Activated CD4-positive, CD25-positive, alpha-beta regulatory T cell treated with anti-CD3 and anti-CD28 coated beads, Interleukin-2, amount 50 U/mL, for 24 hours (primary cell): ENCODE results near the gene F5.

Experiments
- ATAC-seq, 2 donors: fragments of 150-1000 bp; cut with Tn5 transposase; one replicate each; pipeline ENCODE4 v1.10.0; 2021; ENCODE audit warnings: mild to moderate bottlenecking in 1 of 2, moderate library complexity in 1 of 2

Gene F5

DNA sequence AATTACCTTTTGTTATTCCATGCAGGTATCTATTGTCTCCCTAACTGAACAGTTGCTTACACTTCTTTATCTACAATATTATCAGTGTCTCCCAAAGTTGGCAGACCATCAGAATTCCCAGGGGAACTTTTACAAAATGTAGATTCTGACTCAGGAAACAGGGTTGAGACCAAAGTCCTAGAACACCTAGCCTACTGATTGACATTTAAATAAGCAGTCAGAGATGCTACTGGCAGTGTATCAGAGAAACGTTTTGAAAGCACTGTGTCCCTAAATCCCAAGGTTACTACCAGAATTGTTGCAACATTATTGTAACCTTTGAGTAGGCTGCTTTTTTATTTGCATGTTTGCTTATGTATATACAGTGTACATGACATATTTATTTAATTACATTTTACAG, 1.8 kb upstream of the F5 start:
- ATAC-seq = no peak

DNA sequence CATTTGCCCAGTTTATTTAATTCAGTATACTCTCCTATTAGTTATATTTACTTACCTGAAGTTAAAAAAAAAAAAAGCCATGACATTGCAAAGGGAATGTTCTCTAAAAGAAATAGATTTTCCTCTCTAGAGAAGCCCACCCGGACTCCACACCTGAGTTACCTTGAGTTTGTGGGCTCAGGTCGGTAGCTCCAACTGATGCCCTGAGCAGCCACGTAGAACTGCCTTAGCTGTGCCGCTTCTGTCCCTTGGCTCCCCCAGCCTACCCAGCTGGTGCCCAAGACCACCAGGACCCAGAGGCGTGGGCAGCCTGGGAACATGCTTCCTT, 250 bp downstream of the F5 start:
- ATAC-seq = peak; percentile 5 to 22

DNA sequence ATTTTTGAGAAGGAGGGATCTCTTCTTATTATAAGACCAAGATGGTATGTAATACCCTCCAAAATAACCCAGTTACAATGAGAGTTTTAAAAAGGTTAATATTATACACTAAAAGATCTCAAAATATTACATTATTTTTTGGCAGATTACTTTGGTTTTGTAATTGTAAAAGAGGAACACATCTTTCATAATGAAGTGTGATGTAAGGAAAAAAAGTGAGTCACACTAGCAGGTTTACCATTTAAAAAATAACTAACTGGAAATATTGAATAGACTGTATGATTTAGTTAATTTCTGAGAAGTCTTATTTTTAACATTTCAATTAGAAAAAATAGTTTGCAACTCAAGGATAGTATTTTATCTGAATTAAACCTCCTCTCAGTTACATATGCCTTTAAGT, 1.1 kb downstream of the F5 start:
- ATAC-seq = peak in 1 of 2 donors; percentile 14

DNA sequence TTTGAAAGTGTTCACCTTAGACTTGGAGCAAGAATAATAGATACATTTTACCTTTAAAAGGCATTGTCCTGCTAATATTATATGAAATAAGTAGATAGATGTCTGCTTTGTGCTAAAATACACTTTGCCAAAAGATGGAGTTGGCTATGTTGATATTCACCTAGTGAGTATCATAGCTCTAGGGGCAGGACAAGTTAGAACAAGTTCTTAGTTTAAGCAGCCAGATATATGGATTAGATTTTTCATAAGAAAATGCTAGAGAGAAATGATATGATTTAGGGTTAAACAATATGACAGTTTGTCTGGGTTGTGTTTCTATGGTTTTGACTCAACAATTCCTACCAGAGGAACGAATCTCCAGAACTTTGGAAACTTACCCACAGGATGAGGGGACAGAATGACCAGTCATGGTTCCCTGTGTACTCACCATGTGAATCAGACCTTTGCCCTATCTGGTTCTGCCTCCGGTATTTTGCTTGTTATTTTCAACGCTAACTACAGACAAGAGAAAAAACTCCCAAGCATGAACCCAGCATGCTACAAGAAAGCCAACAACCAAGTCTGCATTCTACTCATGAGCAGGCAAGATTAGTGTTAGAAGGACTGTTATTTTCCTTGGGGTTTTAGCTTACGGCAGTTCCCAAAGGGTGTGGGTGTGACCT, 1.7 kb downstream of the F5 start:
- ATAC-seq = peak; percentile 54 to 59

DNA sequence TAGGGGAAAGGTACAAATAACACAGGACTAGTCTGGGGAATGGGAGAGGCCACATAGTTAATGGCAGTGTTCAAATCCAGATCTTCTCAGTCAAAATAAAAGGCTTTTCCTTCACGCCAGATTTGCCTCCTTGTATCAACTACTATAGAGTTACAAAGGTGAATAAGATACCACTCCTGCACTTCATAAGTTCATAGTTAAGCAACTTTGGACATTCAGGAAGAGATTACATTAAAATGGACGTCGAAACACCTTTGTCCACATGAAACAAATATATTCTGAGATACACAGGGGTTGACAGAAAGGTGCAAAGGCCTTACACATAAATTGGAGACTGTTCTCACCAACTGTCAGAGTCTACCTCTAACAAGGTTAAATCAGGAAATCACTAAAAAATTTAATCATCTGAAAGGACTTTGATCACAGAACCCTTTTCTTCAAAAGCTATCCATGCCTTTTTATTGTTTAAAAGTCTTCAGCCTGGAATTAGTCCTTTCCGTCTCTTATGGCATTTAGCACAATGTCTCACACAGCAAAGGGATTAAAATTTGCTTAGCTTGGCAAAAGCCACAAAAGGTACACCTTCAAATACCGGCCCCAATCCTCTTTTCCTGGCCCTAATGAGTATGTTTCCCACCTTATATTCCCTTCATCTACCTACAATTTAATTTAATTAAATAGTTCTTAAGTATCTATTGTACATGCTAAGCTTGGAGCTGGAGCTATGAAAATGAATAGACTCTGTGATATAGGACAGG, 8.1 kb downstream of the F5 start:
- no peak for ATAC-seq

DNA sequence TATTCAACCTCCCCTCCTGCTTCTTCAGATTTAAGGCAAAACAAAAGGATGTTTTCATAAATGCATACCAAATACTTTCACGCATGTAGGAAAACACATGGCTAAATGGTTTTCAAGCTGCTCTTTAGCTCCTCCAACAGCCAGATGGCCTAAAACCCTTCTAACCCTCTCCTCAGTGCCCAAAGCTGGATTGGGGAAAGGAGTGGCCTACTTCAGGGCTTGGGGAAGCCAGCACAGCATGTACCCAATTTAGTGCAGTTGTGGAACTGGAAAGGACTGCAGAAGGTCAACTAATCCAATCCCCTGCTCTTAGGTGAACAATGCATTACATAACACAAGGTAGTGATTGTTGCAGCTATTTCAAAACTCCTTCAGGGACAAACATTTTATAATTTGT, 9.3 kb downstream of the F5 start:
- ATAC-seq = no peak

DNA sequence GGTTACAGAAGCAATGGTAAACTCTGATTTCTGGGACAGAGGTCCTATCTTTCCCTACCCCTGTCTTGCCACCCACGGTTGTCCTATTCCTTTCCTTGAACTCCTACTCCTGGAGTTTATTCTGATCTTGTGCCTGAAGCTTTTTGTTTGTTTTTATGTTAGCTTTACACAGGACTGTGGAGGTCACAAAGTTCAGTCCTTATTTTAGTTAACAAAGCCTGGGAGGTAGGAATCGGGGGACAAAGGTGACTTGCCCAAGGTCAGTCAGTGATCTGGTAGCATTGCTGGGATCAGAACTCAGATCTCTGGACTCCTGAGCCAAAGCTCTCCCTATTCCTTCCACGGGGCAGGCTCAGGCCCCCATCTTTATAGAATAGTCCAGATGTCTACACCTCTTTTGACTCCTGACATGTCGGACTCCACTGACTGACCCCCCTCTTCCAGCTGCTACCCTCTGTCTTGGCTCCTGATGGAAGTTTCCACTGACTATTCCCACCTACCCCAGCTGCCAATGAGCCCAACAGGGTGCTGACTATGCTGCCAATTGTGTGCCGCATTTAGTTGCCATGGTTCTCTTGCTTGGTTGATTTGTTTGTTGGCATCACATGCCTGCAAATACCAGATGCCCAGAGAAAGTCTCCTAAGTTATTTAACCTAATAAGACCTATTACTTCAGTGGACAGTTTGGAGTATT, 9.9 kb downstream of the F5 start:
- ATAC-seq = no peak

DNA sequence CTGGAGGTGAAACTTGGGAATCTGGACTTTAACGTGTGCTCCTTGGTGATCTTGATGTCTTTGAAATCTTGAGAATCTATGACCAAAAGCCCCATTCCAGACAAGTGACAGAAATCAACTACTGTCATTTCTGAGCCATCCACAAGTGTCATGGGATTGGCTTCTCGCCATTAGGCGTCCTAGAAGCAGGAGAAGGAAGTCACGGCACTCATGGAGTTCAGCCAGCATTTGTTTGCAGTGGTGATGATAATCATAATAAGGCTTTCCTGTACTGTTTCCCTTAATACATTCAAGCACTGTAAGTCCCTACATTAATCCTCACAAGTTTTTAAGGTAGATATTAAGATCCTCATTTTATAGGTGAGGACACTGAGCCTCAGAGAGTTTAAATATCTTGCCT, 11.9 kb downstream of the F5 start:
- no peak for ATAC-seq

DNA sequence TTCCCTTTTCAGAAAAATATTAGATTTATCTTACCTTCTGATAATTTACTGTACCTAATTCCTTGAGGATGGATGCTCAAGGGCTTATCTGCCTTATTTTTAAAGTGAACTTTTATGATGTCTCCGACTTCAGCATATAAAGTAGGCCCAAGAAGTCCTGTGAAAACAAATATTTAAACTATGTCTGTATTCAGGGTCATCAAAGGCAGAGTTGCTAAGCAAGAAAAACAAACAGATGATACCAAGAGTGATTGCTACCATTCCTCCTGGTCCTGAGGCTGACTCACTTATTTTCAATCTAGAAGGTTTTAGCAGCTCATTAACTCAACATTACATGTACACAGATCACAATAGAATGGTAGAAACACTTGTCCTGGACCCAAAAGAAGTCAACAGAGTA, 14.1 kb downstream of the F5 start:
- peak; percentile 56 to 81 for ATAC-seq

DNA sequence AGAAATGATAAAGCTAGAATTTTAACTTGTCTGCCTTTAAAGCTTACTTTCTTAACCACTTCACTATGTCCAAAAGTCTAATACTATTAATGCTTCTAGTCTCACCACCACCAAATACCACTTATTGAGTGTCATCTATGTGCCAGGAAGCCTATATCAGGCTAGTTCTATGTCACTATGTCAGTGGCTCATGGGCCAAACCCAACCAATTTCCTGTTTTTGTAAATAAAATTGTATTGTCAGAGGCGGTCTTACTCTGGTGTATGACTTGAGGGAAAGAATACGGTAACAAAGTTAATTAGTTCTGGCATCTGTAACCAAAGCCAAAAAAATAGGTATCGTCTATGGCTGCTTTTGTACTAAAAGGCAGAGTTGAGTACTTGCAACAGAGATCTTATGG, 14.8 kb downstream of the F5 start:
- peak in 1 of 2 donors; percentile 34 for ATAC-seq

DNA sequence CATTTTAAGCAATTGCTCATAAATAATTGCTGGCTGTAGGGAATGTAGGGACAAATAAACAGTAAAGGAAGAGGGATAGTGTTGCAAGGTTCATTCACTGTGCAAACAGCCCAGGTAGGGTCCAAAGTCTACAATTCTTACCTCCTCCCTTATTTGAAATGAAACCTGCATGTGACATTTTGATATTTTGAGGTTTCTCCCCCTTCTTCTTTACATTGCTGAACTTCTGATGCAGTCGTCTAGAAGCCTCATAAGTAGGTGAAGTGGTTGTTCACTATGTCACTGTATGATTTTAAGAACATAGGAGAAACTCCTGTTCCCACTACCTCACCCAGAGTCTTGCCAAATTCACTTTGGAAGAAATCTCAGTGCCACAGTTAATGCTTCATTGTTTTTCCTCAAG, 16.1 kb downstream of the F5 start:
- ATAC-seq = no peak

DNA sequence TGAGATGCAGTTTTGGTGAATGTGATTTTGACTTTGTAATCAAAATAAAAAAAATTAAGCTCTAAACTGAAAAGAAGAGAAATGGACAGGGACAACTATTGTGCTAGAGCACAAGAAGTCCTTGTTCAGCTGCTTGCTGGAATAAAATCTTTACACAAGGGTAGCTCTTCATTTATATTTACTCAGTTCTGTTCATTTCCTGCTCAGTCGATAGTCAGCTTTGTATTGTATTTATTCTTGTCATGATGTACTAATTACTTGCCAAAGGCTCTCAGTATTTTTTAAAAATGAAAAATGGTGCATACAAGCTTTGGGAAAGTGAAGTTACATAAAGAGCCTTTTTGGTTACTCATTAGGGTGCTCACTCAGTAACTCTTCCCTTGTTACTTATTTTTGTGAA, 17.8 kb downstream of the F5 start:
- no peak for ATAC-seq

DNA sequence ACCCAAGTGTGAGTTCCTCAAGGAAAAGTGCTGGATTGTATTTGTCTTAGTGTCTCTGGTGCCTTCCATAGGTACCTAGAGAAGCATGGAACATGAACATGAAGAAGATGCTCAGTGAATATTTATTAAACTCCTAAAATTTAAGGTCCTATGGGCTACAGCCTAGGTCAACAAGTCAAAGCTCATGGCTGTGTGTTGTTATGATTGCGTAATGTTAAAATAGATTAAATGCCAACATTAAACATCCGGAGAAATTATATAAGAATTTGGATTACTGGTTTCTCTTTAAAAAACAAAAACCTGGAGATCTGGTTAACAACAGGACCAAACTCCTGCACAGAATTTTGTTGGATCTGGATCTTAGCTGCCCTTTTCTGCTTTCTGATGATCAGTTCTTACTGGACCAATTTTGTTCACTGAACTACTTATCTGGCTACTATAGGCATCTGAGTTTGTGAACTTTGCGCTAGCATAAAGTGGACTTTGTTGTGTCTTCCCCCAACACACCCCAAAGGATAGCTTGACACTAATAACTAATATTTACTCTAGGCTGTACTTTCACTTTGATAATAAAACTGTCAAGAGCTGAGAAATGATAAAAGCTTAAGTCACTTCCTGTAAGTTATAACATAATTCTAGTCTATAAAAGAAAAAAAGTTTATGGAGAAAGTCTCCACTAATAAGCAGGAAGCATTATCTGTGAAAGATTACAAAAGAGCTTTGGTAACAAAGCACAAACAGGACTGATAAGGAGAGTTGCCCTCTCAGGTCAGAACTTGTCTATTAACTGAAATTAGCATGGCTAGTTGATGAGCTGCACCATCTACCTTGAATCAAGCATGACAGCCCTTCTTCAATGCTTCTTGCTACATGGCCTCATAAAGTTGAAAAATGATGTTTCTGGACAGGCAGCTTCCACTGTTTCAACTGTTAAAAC, 20.7 kb downstream of the F5 start:
- ATAC-seq = no peak

DNA sequence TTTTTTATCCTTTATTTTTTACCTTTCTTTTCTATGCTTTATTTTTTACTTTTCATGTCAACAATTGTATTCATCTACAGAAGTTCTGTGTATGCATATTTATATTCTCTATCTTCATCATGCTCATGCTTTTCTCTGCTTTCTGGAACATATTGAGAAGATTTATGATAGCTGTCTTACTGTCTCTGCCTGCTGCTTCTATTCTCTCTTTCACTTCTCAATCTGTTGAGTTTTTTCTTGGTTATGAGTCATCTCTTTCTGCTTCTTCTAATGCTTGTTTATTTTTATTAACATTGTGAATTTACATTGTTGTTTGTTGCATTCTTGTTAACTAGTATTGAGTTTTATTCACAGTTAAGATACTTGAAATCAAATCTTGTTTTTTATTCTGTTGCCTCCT, 22.6 kb downstream of the F5 start:
- ATAC-seq = peak; percentile 56 to 60

DNA sequence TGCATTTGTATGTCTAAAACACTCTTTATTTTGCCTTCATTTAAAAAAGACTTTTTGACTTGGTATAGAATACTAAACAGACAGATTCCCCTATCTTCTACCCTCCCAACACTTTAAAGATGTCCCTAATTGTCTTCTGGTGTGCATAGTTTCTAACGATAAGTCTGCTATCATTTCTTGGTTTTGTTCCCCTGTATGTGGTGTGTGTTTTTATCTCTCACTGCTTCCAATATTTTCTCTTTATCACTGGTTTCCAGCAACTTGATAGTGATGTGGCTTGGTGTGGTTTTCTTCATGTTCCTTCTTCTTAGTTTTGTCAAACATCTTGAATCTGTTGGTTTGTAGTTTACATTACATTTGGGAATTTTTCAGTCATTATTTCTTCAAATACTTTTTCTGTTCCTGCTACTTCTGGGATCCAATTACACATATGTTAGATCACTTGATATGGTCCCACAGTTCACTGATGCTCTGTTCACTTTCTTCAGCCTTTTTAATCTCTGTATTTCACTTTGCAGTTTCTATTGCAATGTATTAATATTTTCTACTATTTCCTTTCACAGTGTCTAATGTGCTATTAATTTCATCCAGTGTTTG, 23.2 kb downstream of the F5 start:
- ATAC-seq = no peak

DNA sequence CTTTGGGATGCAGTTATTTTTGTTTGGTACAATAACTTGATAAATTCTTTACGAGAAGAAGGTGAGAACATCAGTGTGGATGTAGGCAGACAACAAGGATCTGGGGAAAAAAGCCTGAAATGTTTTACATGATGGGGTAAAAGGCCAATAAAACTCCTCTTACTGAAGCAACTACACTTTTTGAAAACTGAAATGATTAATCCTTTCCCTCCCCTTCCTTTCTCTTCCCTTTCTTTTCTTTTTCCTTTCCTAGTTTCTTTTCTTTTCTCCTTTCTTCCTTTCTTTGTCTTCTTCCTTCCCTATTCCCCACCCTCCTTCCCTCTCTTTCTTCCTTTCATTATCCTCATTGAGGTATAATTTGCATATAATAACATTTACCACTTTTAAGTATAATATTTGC, 24.6 kb downstream of the F5 start:
- ATAC-seq = no peak

DNA sequence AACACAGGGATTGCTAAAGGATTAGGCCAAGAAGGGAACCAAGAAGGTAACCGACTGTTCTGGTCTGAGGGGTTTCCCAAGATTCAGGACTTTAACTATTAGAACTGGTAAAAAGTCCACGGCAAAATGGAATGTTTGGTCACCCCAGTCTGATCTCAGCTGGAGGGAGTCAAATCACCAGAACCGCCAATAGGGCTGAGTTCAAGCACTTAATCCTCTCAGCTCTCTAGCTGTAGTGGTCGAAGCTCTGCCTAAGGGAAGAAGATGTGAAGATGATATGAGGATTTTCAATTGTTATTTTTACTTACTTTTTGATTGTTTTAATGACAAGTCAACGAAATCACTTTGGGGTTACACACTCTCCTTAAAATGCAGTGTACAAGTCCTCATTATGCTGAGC, 29.1 kb downstream of the F5 start:
- no peak for ATAC-seq

DNA sequence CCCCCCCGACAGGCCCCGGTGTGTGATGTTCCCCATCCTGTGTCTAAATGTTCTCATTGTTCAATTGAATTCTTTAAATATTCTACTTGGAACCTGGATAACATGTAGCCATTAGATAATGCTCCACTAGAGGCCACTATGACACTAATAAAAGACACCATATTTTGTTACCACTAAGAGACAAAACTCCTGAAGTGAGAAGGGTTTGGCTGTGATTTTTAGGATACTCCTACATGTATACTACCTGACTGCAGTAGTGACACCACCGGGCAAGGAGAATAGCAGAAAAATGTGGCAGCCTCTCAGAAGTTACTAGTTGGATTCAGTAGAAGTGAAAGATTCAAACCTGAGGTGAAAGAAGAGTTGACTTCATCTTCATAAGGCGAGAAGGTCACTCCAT, 36.0 kb downstream of the F5 start:
- ATAC-seq = no peak

DNA sequence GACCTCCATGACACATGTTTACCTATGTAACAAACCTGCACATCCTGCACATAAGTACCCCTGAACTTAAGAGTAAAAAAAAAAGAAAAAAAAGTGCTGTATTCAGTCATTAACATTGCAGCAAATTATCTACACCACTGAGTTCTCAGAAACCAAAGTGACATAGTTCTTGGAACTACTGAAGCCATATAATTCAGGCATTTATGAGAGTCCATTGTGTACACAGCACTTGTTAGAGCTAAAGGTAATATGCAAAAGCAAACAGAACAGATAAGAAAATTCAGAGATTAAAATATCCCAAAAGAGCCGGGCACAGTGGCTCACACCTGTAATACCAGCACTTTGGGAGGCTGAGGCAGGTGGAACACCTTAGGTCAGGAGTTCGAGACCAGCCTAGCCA, 38.0 kb downstream of the F5 start:
- ATAC-seq = no peak

DNA sequence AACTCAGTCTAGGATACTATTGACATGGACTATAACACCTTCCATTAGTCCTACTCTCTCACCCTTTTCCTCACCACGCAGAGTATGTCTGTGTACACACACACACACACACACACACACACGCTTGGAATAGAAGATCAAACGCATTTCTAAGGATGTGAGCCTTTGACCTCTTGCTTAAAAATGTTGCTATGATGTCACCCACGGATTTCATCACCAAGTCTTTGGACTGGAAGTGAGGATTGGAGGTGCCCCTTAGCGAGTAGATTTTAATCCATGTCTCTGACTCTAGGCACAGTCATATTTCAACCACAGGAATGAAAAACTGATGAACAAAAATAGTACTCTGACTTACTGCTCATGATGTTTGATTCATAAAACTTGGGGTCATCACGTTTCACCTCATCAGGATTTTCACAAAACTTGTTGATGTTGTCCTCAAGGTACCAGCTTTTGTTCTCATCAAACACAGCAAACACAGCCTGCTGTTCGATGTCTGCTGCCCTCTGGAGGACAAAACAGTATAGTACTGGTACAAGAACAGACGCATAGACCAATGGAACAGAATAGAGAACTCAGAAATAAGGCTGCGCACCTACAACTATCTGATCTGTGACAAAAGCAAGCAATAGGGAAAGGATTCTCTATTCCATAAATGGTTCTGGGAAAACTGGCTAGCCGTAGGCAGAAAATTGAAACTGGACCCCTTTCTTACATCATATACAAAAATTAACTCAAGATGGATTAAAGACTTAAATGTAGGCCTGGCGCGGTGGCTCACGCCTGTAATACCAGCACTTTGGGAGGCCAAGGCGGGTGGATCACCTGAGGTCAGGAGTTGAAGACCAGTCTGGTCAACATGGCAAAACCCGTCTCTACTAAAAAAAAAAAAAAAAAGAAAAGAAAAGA, 39.9 kb downstream of the F5 start:
- peak; percentile 74 to 81 for ATAC-seq

DNA sequence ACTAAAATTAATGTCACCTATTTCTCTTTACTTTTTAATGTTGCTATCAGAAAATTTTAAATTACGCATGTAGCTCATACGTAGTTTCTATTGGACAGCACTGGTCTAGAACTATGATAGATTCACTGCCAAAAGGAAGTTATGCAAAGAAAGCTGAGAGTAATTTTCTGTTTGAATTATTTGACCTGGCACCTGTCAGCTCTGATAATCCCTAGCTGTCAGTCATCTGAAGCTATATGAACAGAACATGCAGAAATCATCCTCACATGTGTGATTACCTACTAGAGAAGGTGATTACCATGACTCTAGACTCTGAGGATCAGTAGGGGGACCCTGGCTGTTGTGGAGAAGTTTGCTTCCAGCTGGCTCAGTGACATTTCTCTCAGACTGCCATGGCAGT, 40.8 kb downstream of the F5 start:
- ATAC-seq = no peak
